ENCODE data around the gene JAML.

GRCh38 chr11:118205606-118206378, 19.0 kb downstream of the JAML start:
- TF ChIP-seq POLR2A (IDR thresholded peaks at IDR 0.05; ENCODE audit: low read length) (no peak), GATA1 (IDR thresholded peaks at IDR 0.05; ENCODE audit: low read depth, low read length) (no peak)

Data from erythroblast (primary cell).